ENCODE data around the gene BTBD6. TPM values are rescaled to one million over a fixed set of nuclear protein-coding genes. Genes with fewer than 3 reads are reported as not detected.
A peak's percentile ranks its signal among the peaks of the same experiment; 100 is the strongest.

The BTBD6 gene
- total and polyA plus RNA-seq, 9 donors: 16.6 to 40.1 (median 34.4) TPM

DNA sequence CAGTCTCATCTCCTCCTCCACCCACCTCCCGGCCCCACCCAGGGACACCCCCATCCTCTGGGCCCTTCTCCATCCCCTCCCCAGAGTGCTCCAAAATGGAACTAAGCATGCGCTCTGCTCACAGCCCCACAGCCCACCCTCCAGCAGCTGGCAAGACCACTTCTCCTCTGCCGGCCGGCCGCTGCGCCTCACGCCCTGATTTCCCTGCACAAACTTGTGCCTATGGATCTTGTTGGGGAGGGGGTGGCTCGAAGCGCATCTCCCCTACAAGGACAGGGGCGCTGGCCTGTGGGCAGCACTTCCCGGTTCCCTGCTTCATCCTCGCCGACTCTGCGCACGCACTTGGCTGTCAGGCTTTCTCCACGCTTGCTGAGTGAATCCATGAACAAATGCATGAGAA lies 47.7 kb upstream of the BTBD6 start:
- WGBS, 3 donors: 30 to 41% (median 37%) methylated on average over 16 of the region's 16 CpGs
- no peak for TF ChIP-seq POLR2A (IDR thresholded peaks at IDR 0.05)
- no peak for TF ChIP-seq CTCF (IDR thresholded peaks at IDR 0.05)
- no peak for TF ChIP-seq EP300 (IDR thresholded peaks at IDR 0.05)
- H3K4me1 ChIP-seq (ENCODE audit: insufficient read depth): peaks cover 6% of the 10 kb centered on the region
- no peaks in the 10 kb centered on the region for H3K27me3 ChIP-seq
- no peak overlapping the region for H3K27ac ChIP-seq
- DNase-seq: no peak
- no peaks in the 10 kb centered on the region for H3K9me3 ChIP-seq
- intact Hi-C loops (cut with DNase I): loop anchor here (2.0 to 10.0 kb wide), 4 partner anchors 82 to 154 kb away; no protein-coding TSS in a partner anchor
- no peaks in the 10 kb centered on the region for H3K36me3 ChIP-seq
- no peak overlapping the region for H3K4me3 ChIP-seq

- 25 to 30% (median 28%) methylated on average over 28 of the region's 28 CpGs for WGBS, 3 donors
- Histone ChIP-seq H3K4me1 (ENCODE audit: insufficient read depth) (peaks cover 8% of the 10 kb centered on the region), H3K4me3 (no peak overlapping the region), H3K27me3 (no peaks in the 10 kb centered on the region), H3K27ac (no peak overlapping the region), H3K9me3 (no peaks in the 10 kb centered on the region), H3K36me3 (no peaks in the 10 kb centered on the region)
- TF ChIP-seq EP300 (IDR thresholded peaks at IDR 0.05) (no peak), CTCF (IDR thresholded peaks at IDR 0.05) (no peak), POLR2A (IDR thresholded peaks at IDR 0.05) (no peak)
- DNase-seq: no peak
- intact Hi-C loops (cut with DNase I): loop anchor here (2.0 to 10.0 kb wide), 4 partner anchors 81 to 153 kb away; no protein-coding TSS in a partner anchor
Observed at GRCh38 chr14:105201156-105201924, 47.0 kb upstream of the BTBD6 start.

DNA sequence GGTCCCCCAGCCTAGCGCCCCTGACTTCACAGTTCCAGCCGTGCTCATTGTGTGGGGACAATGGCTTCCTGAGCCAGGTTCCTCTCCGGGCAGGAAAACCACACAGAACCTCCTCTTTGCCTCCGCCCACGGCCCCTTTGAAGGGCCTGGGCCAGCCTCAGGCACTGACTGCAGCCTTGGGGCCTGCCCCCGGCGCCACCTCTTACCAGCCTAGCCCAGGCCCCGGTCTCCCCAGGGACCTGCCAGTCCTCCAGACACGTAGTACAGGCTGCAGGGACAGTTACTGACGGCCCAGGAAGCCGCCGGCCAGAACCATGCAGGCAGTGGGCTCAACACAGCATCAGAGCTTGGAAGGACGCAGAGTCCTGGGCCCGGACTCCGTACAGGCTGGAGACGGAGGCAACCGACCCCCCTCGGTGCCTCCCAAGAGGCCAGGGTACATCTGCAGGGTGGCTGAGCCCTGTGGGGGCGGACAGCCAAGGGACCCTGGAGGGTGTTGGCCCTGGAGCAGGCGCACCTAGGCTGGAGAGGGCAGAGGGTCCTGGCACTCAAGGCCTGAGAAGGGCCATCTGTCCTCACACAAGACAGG lies 46.3 kb upstream of the BTBD6 start:
- Histone ChIP-seq H3K27ac (no peak overlapping the region), H3K27me3 (no peaks in the 10 kb centered on the region), H3K9me3 (no peaks in the 10 kb centered on the region), H3K4me3 (no peak overlapping the region), H3K4me1 (ENCODE audit: insufficient read depth) (peaks cover 8% of the 10 kb centered on the region), H3K36me3 (no peaks in the 10 kb centered on the region)
- WGBS, 3 donors: 31 to 37% (median 35%) methylated on average over 18 to 20 of the region's 20 CpGs
- DNase-seq: no peak
- intact Hi-C loops (cut with DNase I): loop anchor here (2.0 to 10.0 kb wide), 4 partner anchors 80 to 153 kb away; no protein-coding TSS in a partner anchor
- TF ChIP-seq CTCF (IDR thresholded peaks at IDR 0.05): no peak
- TF ChIP-seq EP300 (IDR thresholded peaks at IDR 0.05): no peak
- TF ChIP-seq POLR2A (IDR thresholded peaks at IDR 0.05): no peak

GRCh38 chr14:105203057-105203531 lies 45.2 kb upstream of the BTBD6 start:
- 2 to 7% (median 2%) methylated on average over 18 of the region's 18 CpGs for WGBS, 3 donors
- DNase-seq: peak; percentile 64 to 86 (median 79)
- Histone ChIP-seq H3K4me1 (ENCODE audit: insufficient read depth) (peaks cover 8% of the 10 kb centered on the region), H3K36me3 (no peaks in the 10 kb centered on the region), H3K9me3 (no peaks in the 10 kb centered on the region), H3K4me3 (no peak overlapping the region), H3K27ac (no peak overlapping the region), H3K27me3 (no peaks in the 10 kb centered on the region)
- intact Hi-C loops (cut with DNase I): loop anchor here (5.0 to 10.0 kb wide), 3 partner anchors 79 to 149 kb away; no protein-coding TSS in a partner anchor
- peak; percentile 87 to 94 (median 89) for TF ChIP-seq CTCF (IDR thresholded peaks at IDR 0.05)
- TF ChIP-seq EP300 (IDR thresholded peaks at IDR 0.05): no peak
- no peak for TF ChIP-seq POLR2A (IDR thresholded peaks at IDR 0.05)

Measured in ovary (tissue), 9 donors.